Cardiac muscle cell (in vitro differentiated cells and primary cell): ENCODE results near the gene ASB7. TPM values are rescaled to one million over a fixed set of nuclear protein-coding genes. Genes with fewer than 3 reads are reported as not detected.
"Not testable (repeated sequence)": the region's sequence is repeated elsewhere in the genome, so short reads cannot be mapped to it uniquely, and the experiment has no call there.

ENCODE experiments used
- DNase-seq, 2 donors: peaks; one replicate each; pipeline versions ENCODE4 v3.0.0 to v3.0.0-alpha.2; 2010 to 2017; ENCODE audit warnings: low read depth in 1 of 2, low spot score in 1 of 2
- H3K27ac ChIP-seq: fragments of 200-600 bp; sonication (generic); 2 replicates; pipeline ENCODE4 v1.5.1; 2016
- H3K27me3 ChIP-seq: fragments of 200-600 bp; sonication (generic); 2 replicates; pipeline ENCODE4 v1.6.0; 2016; ENCODE audit warnings: control low read depth
- H3K36me3 ChIP-seq: fragments of 200-600 bp; sonication (generic); 2 replicates; pipeline ENCODE4 v1.5.1; 2016; ENCODE audit warnings: control low read depth
- H3K4me1 ChIP-seq: fragments of 200-600 bp; sonication (generic); 2 replicates; pipeline ENCODE4 v1.8.1; 2017; ENCODE audit warnings: low read depth, mild to moderate bottlenecking, mixed run types
- H3K4me3 ChIP-seq: fragments of 200-600 bp; sonication (generic); 2 replicates; pipeline ENCODE4 v1.5.1; 2016; ENCODE audit warnings: mild to moderate bottlenecking
- H3K9me3 ChIP-seq: fragments of 200-600 bp; sonication (generic); 2 replicates; pipeline ENCODE4 v1.5.1; 2017; ENCODE audit warnings: low read depth, mild to moderate bottlenecking, control low read depth
- CTCF ChIP-seq: IDR thresholded peaks from 2 replicates; pipeline ENCODE4 v1.5.1; 2012; ENCODE audit warnings: low read depth, mild to moderate bottlenecking, low read length
- polyA plus RNA-seq: library from polyadenylated mRNA; unstranded; fragments of >200 nt; fragmentation: Nextera tagmentation; extraction: Ambion mirVana; gene quantifications from 2 replicates; pipeline ENCODE4 v1.2.1, GENCODE V29; 2016
- total RNA-seq: library from RNA; depleted of rRNA; stranded (reverse); fragments of >200 nt; gene quantifications from 2 replicates; pipeline ENCODE4 v1.2.3, GENCODE V29; 2016

The ASB7 gene
- total and polyA plus RNA-seq, 2 experiments from 2014 or later = 6.8 to 19.2 TPM

GRCh38 chr15:100669260-100669659, 66.9 kb downstream of the ASB7 start:
- H3K36me3 ChIP-seq = no peaks in the 10 kb centered on the region
- no peak for DNase-seq
- no peak overlapping the region for H3K27ac ChIP-seq
- TF ChIP-seq CTCF = no peak
- H3K27me3 ChIP-seq = no peaks in the 10 kb centered on the region
- H3K4me1 ChIP-seq = no peaks in the 10 kb centered on the region
- H3K4me3 ChIP-seq = no peak overlapping the region
- no peaks in the 10 kb centered on the region for H3K9me3 ChIP-seq

- Histone ChIP-seq H3K9me3 (no peaks in the 10 kb centered on the region), H3K4me1 (no peaks in the 10 kb centered on the region), H3K4me3 (no peak overlapping the region), H3K27ac (no peak overlapping the region), H3K27me3 (no peaks in the 10 kb centered on the region), H3K36me3 (no peaks in the 10 kb centered on the region)
- TF ChIP-seq CTCF = no peak
- no peak for DNase-seq
Measured at GRCh38 chr15:100670505-100671021, 68.2 kb downstream of the ASB7 start.

- DNase-seq = no peak
- H3K27me3 ChIP-seq = no peaks in the 10 kb centered on the region
- H3K9me3 ChIP-seq = no peaks in the 10 kb centered on the region
- no peaks in the 10 kb centered on the region for H3K4me1 ChIP-seq
- TF ChIP-seq CTCF = no peak
- no peak overlapping the region for H3K4me3 ChIP-seq
- no peaks in the 10 kb centered on the region for H3K36me3 ChIP-seq
- H3K27ac ChIP-seq = no peak overlapping the region
Measured at GRCh38 chr15:100671124-100671680, 68.8 kb downstream of the ASB7 start.

GRCh38 chr15:100671858-100672543, 69.6 kb downstream of the ASB7 start:
- H3K27me3 ChIP-seq = no peaks in the 10 kb centered on the region
- DNase-seq = peak; percentile 46 to 68
- no peak overlapping the region for H3K4me3 ChIP-seq
- no peaks in the 10 kb centered on the region for H3K9me3 ChIP-seq
- peak; percentile 62 for TF ChIP-seq CTCF
- H3K27ac ChIP-seq = no peak overlapping the region
- no peaks in the 10 kb centered on the region for H3K4me1 ChIP-seq
- H3K36me3 ChIP-seq = no peaks in the 10 kb centered on the region

- TF ChIP-seq CTCF = no peak
- Histone ChIP-seq H3K4me3 (no peak overlapping the region), H3K27me3 (no peaks in the 10 kb centered on the region), H3K4me1 (no peaks in the 10 kb centered on the region), H3K9me3 (no peaks in the 10 kb centered on the region), H3K27ac (no peak overlapping the region), H3K36me3 (no peaks in the 10 kb centered on the region)
- peak in 1 of 2 donors; percentile 41 for DNase-seq
Measured at GRCh38 chr15:100672959-100673358, 70.6 kb downstream of the ASB7 start.

GRCh38 chr15:100679151-100679550, 76.8 kb downstream of the ASB7 start:
- H3K27me3 ChIP-seq, H3K4me1 ChIP-seq, H3K4me3 ChIP-seq, DNase-seq, H3K36me3 ChIP-seq, H3K27ac ChIP-seq, H3K9me3 ChIP-seq: not testable (repeated sequence)
